GM12878 (cell line): ENCODE results near the gene TGFBR3. TPM values are rescaled to one million over a fixed set of nuclear protein-coding genes. Genes with fewer than 3 reads are reported as not detected.

ENCODE experiments used
- ATAC-seq: fragments of 200-7000 bp; cut with Tn5 transposase; 3 replicates; pipeline ENCODE4 v1.9.1; 2020; ENCODE audit warnings: mild to moderate bottlenecking, moderate library complexity
- BruUV-seq: library from RNA; stranded (reverse); fragments of 400-500 nt; replicated peaks from 2 replicates; lab custom pipeline; 2021; lab: Mats Ljungman, UMichigan
- CTCF ChIA-PET: fragments of 300-600 bp; sonication (Branson Sonifier 250); formaldehyde crosslinking; extraction: SDS; loops from one replicate; lab custom pipeline; 2021; ENCODE audit warnings: inconsistent platforms; lab: Yijun Ruan, JAX
- POLR2A ChIA-PET: fragments of 350-600 bp; formaldehyde crosslinking; extraction: SDS; loops from one replicate; lab custom pipeline; 2021; ENCODE audit warnings: inconsistent platforms; lab: Charles Lee
- RAD21 ChIA-PET: fragments of 300-600 bp; sonication (Branson Sonifier 250); formaldehyde crosslinking; loops from one replicate; lab custom pipeline; 2023; ENCODE audit warnings: antibody characterized with exemption; ENCODE audit not compliant: unreplicated experiment; lab: Charles Lee
- SMC1A ChIA-PET: fragments of 300-600 bp; sonication (Branson Sonifier 250); formaldehyde crosslinking; loops from one replicate; lab custom pipeline; 2023; ENCODE audit not compliant: unreplicated experiment, uncharacterized antibody; lab: Charles Lee
- DNase-seq: peaks from one replicate; pipeline ENCODE4 v3.0.0-alpha.2; 2011; ENCODE audit warnings: low read depth, low spot score
- FAIRE-seq: peaks from 3 replicates; lab custom pipeline; 2011; peaks lifted over from hg19 to GRCh38; lab: Jason Lieb, UNC
- H2AFZ ChIP-seq: 2 replicates; pipeline ENCODE4 v1.6.0; 2011; ENCODE audit warnings: low read depth, low read length, control low read depth; ENCODE audit not compliant: control insufficient read depth
- H3K27ac ChIP-seq: 2 replicates; pipeline ENCODE4 v1.5.1; 2011; ENCODE audit warnings: control low read depth; ENCODE audit not compliant: control insufficient read depth, insufficient read depth
- H3K27me3 ChIP-seq, 2 experiments: replicated peaks in 1 of 2; 2 replicates each; pipeline versions ENCODE4 v1.6.0 to v1.6.1; 2011; ENCODE audit warnings: low read length in 1 of 2; ENCODE audit not compliant: control insufficient read depth in 2 of 2, insufficient read depth in 2 of 2
- H3K36me3 ChIP-seq, 2 experiments: 2 replicates each; pipeline ENCODE4 v1.5.1; 2011; ENCODE audit warnings: low read length in 1 of 2; ENCODE audit not compliant: control insufficient read depth in 2 of 2, insufficient read depth in 2 of 2
- H3K4me1 ChIP-seq: 2 replicates; pipeline ENCODE4 v1.6.1; 2011; ENCODE audit warnings: mild to moderate bottlenecking, low read length, moderate library complexity, mixed read lengths; ENCODE audit not compliant: control insufficient read depth, insufficient read depth
- H3K4me2 ChIP-seq: 2 replicates; pipeline ENCODE4 v1.6.0; 2011; ENCODE audit warnings: control low read depth; ENCODE audit not compliant: control insufficient read depth, insufficient read depth
- H3K4me3 ChIP-seq: fragments of 200-600 bp; sonication (generic); 2 replicates; pipeline ENCODE4 v1.5.1; 2016
- H3K79me2 ChIP-seq: 2 replicates; pipeline ENCODE4 v1.6.0; 2011; ENCODE audit warnings: low read length; ENCODE audit not compliant: control insufficient read depth, insufficient read depth
- H3K9ac ChIP-seq: 2 replicates; pipeline ENCODE4 v1.8.0; 2011; ENCODE audit warnings: low read length, control low read depth, mixed read lengths; ENCODE audit not compliant: control insufficient read depth, insufficient read depth
- H3K9me3 ChIP-seq: replicated peaks from 3 replicates; pipeline ENCODE4 v1.5.1; 2011; ENCODE audit warnings: mild to moderate bottlenecking, low read length; ENCODE audit not compliant: control insufficient read depth, insufficient read depth
- H4K20me1 ChIP-seq: 2 replicates; pipeline ENCODE4 v1.6.0; 2011; ENCODE audit not compliant: control insufficient read depth, insufficient read depth
- HCFC1 ChIP-seq: fragments of 150-350 bp; IDR thresholded peaks from 2 replicates; pipeline ENCODE4 v1.6.1; 2014; ENCODE audit warnings: low read length
- MTA3 ChIP-seq: IDR thresholded peaks from 2 replicates; pipeline ENCODE4 v1.6.1; 2012; ENCODE audit warnings: low read length, inconsistent platforms, borderline replicate concordance
- NR2F1 ChIP-seq: fragments of 450-650 bp; conservative IDR thresholded peaks from 2 replicates; pipeline ENCODE4 v1.6.1; 2017; ENCODE audit warnings: mild to moderate bottlenecking
- RAD51 ChIP-seq: fragments of 450-650 bp; IDR thresholded peaks from 2 replicates; pipeline ENCODE4 v1.6.1; 2016; ENCODE audit warnings: moderate library complexity, mild to moderate bottlenecking, inconsistent platforms
- SMC3 ChIP-seq: IDR thresholded peaks from 2 replicates; pipeline ENCODE4 v1.6.1; 2011; ENCODE audit warnings: low read length, improper control_type of control experiment, borderline replicate concordance
- STAT3 ChIP-seq: IDR thresholded peaks from 2 replicates; pipeline ENCODE4 v1.6.1; 2011; ENCODE audit warnings: low read depth, low read length, improper control_type of control experiment
- WGBS: methylation state at CpG from one replicate; pipeline ENCODE4 v1.1.6; 2016; ENCODE audit warnings: low lambda C conversion rate; ENCODE audit not compliant: insufficient replicate concordance, insufficient coverage; ENCODE audit errors: missing lambda C conversion rate; 5-methylcytosine and 5-hydroxymethylcytosine counted together
- in situ Hi-C: fragments of 300-500 bp; cut with MboI; formaldehyde crosslinking; loops from 9 replicates; pipeline ENCODE4 v1.14.3; 2018; ENCODE audit warnings: mixed read lengths
- intact Hi-C: fragments of 100-400 bp; cut with micrococcal nuclease; formaldehyde crosslinking; loops from one replicate; pipeline ENCODE4 v1.14.2; 2022; ENCODE audit not compliant: unreplicated experiment
- polyA plus RNA-seq, 11 experiments: library from polyadenylated mRNA; depleted of rRNA in 4 of 11; unstranded in 6 of 11; stranded (reverse) in 5 of 11; fragments of >200 nt; fragmentation: Nextera tagmentation in 4 of 11; fragmentation: Illumina TruSeq in 1 of 11; extraction: Ambion mirVana in 4 of 11; extraction: Trizol in 1 of 11; gene quantifications; 1 replicate in 1 of 11; 2 replicates in 10 of 11; pipeline versions ENCODE4 v1.2.1 to v1.2.3, GENCODE V29; 2011 to 2016; ENCODE audit warnings: inconsistent platforms in 2 of 11, missing spikeins in 2 of 11, low read depth in 1 of 11
- total RNA-seq, 4 experiments: library from RNA; depleted of rRNA in 3 of 4; stranded (reverse); fragments of >200 nt in 3 of 4; fragmentation: Illumina TruSeq in 1 of 4; extraction: Trizol in 1 of 4; gene quantifications; 2 replicates each; pipeline versions ENCODE4 v1.2.1 to v1.2.3, GENCODE V29; 2013 to 2021

TGFBR3 gene
- total and polyA plus RNA-seq, 10 of the 15 experiments (the other 5 are each of a cell fraction or from before 2014, with no cell fraction given) = 2.7 to 16.5 (median 12.6) TPM

DNA sequence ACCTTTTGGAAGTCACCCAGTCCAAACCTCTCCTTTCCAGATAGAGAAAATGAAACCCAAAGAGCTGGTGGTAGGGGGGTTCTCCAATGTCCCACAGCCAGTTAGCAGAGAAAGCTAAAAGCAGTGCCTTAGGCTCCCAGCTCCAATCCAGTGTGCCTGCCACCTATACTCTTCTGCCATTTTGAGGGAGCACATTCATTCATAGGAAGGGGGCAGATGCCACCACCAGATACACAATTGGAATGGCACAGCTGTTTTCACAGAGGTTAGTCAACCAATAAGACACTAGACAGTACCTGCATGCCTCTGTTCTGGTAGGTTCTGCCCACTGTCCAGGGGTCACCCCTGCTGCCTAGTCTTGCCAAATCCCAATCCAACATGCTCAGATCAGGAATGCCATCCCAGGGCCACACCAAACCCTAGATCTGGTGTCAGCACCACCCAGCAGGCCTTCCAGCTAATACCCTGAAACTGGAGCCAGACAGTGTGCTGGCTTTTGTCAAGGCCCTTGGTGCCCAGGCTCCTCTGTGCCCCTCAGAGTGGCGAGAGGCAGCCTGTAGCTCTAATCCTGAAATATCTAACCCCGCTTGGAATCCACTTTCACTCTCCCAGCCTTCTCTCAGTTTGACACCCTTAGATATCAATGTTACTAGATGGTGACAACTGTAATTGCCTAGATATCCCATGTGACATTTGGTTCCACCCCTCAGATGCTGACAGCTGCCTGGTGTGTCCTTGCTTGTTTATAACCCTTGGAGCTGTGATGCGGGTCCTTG lies 178.6 kb downstream of the TGFBR3 start:
- 100% methylated on average over 3 of the region's 3 CpGs for WGBS
- Histone ChIP-seq H4K20me1 (no peaks in the 10 kb centered on the region), H3K4me1 (peaks cover 22% of the 10 kb centered on the region), H3K4me2 (no peak overlapping the region), H3K9me3 (no peaks in the 10 kb centered on the region), H3K27ac (no peak overlapping the region), H3K36me3 (no peaks in the 10 kb centered on the region), H3K9ac (no peak overlapping the region)
- no peak for FAIRE-seq
- ChIA-PET SMC1A (interaction anchor here (0.7 to 1.0 kb wide), 3 partner anchors 19 to 1663 kb away, joined by 3 to 4 read pairs (median 3); no protein-coding TSS in a partner anchor), RAD21 (no interaction called here), CTCF (no interaction called here), POLR2A (no interaction called here)
- intact Hi-C loops (no loop called here), in situ Hi-C loops (no loop called here)
- DNase-seq = no peak
- ATAC-seq = no peak; the same call in 2 of the 3 replicates
- TF ChIP-seq STAT3 (no peak), MTA3 (no peak), HCFC1 (no peak), RAD51 (no peak), NR2F1 (no peak), SMC3 (no peak)
- TF ChIP-seq, all 136 proteins: peak for 0
- no TSS peak for BruUV-seq
- no peaks in the 10 kb centered on the region for H3K27me3 ChIP-seq
- no peak overlapping the region for H2AFZ ChIP-seq
- H3K79me2 ChIP-seq = no peaks in the 10 kb centered on the region
- no peak overlapping the region for H3K4me3 ChIP-seq
